HG03175 (cell line): Measurements from ENCODE around the gene NLGN4X.
A peak's percentile ranks its signal among the peaks of the same experiment; 100 is the strongest.

Source experiments
- ATAC-seq: cut with Tn5 transposase; IDR thresholded peaks from one replicate; pipeline ENCODE4 v1.9.1; 2021; ENCODE audit warnings: mild to moderate bottlenecking, moderate library complexity; ENCODE audit not compliant: unreplicated experiment

The NLGN4X gene

GRCh38 chrX:6159468-6159867 lies 69.2 kb downstream of the NLGN4X start:
- ATAC-seq: no peak

DNA sequence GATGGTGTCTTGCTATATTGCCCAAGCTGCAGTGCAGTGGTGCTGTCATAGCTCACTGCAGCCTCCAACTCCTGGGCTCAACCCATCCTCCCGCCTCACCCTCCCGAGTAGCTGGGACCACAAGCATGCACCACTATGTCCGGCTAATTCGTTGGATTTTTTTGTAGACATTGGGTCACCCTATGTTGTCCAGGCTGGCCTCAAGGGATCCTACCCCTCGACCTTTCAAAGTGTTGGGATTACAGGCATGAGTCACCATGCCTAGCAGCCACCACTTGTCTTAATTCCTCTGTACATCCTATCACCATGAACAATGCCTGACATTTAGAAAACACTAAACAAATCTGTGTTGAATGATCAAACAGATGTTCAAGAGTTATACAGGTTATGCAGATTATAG lies 76.7 kb downstream of the NLGN4X start:
- ATAC-seq: no peak

GRCh38 chrX:6149060-6149872 lies 79.4 kb downstream of the NLGN4X start:
- no peak for ATAC-seq

DNA sequence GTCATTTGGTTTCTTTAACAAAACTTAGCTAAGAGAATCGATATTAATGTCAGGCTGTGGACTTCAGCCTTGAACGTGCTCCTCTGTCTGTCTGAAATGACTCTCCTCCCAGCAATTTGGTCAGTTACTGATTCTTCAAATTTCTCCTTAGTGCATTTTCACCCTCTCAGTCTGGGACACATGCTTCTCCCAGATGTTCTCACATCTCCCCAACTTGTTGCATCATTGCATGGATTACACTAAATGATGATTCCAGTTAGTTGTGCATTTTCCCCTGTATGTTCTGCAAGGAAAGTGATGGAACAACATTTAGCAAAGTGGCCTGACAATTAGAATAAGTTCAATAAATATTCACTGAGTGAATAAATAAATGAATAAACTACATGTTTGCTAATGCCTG lies 94.4 kb downstream of the NLGN4X start:
- ATAC-seq: no peak

DNA sequence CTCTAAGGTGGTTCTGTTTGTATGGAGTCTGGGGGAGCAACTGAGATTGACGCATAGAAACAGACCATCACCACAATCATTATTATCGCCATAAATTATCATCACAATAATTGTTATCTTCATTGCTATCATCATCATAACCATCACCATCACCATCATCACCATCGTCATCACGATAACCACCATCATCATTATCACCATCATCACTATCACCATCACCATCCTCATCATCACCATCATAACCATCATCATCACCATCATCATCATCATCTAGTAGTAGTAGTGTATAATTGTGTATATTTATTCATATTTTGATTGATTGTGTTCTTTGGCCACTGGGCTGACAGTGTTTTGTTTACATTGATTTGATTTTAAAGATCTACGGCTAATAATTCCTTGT lies 95.7 kb downstream of the NLGN4X start:
- ATAC-seq: no peak

DNA sequence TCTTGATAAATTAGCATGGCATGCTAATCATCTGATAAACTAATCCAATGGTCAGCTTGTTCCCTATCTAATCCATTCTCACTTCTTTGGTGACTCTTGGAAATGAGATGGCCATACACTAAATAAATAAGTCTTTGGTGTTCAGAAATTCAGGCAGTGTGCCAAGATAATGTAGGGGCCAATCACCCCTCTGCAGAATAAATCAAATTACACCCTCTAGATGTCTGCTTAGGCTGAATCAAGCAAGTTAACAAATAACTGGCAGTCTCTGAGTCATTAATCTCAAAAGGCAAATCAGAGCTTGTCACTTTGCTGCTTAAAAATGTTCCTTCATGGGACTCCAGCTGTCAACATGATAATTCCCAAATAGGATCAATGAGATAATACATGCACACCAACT lies 97.4 kb downstream of the NLGN4X start:
- no peak for ATAC-seq

DNA sequence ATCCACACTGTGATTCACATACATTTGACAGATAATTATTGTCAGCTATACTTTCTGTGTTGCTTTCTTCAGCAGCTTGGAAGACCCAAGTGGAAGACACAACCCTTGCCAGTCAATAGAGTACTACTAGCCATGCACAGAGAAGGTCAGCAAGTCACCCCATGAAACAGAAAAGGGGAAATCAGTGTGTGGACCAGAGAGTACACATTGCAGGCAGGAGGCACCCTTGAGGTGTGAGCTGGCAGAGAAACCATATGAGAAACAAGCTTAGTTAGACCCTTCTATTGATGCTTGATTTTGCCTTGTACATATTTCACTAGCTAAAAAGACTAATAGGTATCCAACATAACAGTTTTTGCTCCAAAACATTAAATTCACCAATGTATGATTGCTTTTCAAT lies 99.5 kb downstream of the NLGN4X start:
- no peak for ATAC-seq

DNA sequence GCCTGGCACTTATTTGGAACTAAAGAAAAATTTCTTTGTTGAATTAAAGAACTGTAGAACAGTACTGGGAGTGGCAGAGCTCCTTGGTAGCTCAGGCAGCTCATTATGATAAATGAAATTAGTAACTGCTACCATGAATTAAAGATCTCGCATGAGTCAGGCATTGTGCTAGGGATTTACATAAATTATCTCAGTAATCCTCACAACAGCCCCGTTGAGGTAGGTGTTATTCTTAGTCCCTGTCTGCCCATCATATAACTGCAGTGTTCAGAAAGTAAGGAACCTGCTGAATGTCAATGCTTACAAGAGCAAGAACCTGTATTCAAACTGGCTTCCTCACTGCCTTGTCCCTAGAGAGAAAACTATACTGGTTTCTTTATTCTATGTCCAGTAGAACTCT lies 108.3 kb downstream of the NLGN4X start:
- ATAC-seq: no peak

DNA sequence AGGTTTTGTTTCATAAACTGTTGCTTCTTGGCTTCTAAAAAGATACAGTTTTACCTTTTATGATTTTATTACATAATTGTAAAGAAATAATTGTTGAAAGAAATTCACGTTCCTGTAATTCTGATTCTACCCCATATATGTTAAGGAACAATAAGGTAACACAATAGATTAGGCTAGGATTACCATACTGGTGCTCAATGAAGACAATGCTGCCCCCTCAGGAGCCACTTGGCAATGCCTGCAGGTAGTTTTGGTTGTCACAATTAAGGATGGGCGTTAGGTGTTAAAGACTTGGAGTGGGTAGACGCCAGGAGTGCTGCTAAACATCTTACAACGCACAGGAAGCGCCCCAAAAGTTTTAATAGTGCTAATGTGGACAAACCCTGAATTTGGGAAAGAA lies 133.2 kb downstream of the NLGN4X start:
- ATAC-seq: no peak

GRCh38 chrX:6074532-6074931 lies 154.1 kb downstream of the NLGN4X start:
- ATAC-seq: no peak

- ATAC-seq: no peak
These were observed 156.9 kb downstream of the NLGN4X start for GRCh38 chrX:6071731-6072130.

GRCh38 chrX:6067600-6067999 lies 161.1 kb downstream of the NLGN4X start:
- no peak for ATAC-seq

DNA sequence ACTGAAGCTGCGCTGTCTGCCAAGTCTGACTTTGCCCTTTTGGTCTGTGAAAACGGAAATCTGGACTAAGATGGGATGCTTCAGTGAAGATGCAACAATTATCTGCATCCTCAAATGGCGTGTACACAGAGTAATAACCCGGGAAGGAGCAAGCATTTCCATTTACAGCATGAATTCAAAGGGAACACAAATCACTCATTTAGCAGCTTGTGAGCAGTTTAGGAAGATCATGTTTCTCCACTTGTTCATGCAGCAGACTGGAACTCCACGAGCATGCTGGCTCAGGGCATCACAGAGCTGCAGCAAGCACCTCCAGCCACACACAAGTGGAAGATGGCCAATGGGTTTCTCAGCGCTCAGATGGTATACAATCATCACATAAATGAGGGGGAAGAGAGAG lies 175.5 kb downstream of the NLGN4X start:
- no peak for ATAC-seq

DNA sequence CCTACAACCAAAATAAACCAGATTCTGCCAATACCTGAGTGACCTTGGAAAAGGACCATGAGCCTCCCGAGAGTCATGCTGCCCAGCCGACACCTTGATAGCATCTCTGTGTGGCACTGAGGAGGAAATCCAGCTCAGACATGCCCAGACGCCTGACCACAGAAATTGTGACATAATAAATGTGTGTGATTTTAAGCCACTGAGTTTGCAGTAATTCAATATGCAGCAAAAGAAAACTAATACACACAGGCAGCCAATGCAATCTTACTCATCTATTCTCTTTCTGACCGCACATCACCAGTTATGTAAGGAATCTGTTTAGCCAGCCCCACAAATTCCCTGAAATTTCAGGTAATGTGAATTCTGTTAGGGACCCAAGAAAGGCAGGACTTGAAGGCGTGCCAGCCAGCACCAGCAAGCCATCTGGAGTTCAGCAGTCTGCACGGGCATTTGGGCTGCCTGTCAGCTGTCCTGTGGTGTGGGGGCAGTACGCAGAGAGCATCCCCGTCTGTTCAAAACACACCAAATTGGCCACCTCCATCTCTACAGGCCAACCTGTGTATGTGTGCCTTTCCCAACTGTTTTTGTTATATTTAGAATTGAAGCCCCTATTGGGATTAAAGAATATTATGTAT lies 176.4 kb downstream of the NLGN4X start:
- no peak for ATAC-seq

- no peak for ATAC-seq
These were observed 179.5 kb downstream of the NLGN4X start for GRCh38 chrX:6049132-6049531.

- ATAC-seq: no peak
These were observed 187.0 kb downstream of the NLGN4X start for GRCh38 chrX:6041630-6042029.

DNA sequence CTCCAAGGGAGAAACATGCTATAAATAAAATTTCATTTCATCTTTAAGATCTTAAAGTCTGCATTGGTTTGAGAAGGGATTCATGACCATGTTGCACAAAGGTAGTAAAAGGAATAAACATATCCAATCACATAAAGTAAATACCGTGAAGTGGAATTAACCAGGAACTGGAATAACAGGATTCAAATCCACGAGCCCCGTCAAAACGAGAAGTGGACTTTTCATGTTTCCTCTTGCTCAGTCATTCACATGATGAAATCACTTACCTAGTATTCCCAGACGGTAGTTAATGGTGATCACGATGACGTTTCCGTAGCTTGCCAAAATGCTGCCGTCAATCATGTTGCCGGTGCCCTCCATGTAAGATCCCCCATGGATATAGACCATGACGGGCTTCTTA lies 199.7 kb downstream of the NLGN4X start:
- ATAC-seq: no peak

GRCh38 chrX:6026980-6027379 lies 201.7 kb downstream of the NLGN4X start:
- no peak for ATAC-seq

GRCh38 chrX:6026429-6026828 lies 202.2 kb downstream of the NLGN4X start:
- ATAC-seq: no peak

- ATAC-seq: no peak
These were observed 204.5 kb downstream of the NLGN4X start for GRCh38 chrX:6024204-6024603.

DNA sequence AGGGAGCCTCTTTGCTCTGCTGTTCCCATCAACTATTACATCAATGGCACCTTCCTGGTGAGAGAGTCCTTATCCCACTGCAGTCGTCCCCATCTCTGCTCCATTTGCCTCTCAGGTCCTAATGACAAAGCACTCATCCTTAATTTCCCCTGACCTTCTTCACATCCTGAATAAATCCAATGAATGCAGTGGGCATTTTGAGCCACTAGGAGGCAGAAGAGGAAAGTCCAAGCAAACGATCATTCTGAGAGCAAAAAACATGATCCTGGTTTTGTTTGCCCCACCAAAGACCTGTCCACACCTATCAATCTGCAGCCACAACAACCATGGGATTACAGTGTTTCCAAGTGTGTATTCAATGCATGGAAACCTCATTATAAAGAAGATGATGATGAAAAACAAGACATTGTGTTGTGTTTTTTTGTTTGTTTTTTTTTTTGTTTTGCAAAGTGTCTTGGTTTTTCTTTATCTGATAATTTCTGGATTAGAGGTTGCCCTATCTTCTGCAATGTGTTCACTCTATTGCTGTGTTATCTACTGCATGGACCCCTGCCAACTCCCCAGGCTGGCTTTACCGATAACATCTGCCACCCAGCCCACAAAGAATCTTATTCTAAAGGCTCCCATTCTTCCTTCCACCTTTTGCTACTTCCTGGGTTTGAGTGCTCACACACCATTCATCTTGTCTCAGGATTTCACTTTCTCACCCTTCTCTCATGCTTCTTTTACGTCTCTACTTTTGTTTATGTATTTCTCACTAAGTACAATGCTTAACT lies 207.2 kb downstream of the NLGN4X start:
- peak; percentile 60 for ATAC-seq

DNA sequence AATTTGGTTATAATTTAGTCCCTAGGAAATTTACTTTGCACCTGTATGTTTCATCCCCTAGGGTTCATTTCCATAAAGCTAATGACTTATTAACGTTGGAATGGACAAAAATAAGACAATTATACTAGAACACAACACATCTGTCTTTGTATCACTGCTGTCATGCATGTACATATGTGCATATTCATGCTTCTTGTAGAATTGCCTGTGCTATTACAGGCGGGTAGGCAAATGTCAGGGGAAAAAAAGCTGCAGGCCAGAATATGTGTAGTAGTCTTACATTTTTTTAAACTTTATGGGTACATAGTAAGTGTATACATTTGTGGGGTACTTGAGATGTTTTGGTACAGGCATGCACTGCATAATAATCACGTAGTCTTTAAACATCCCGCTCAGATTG lies 209.6 kb downstream of the NLGN4X start:
- ATAC-seq: no peak
